Keratinocyte (primary cell): ENCODE measurements around the gene RPL26. TPM values are rescaled to one million over a fixed set of nuclear protein-coding genes. Genes with fewer than 3 reads are reported as not detected.
"Not testable (repeated sequence)": the region's sequence is repeated elsewhere in the genome, so short reads cannot be mapped to it uniquely, and the experiment has no call there.

Experiments used
- DNase-seq: peaks from one replicate; pipeline ENCODE4 v3.0.0-alpha.2; 2011; ENCODE audit warnings: low read depth, missing footprints, low spot score
- FAIRE-seq: peaks from 2 replicates; lab custom pipeline; 2011; peaks lifted over from hg19 to GRCh38; lab: Jason Lieb, UNC
- H2AFZ ChIP-seq: 2 replicates; pipeline ENCODE4 v1.6.0; 2012; ENCODE audit warnings: low read length, control low read depth, inconsistent platforms; ENCODE audit not compliant: control insufficient read depth
- H3K27ac ChIP-seq: 2 replicates; pipeline ENCODE4 v1.5.1; 2011; ENCODE audit warnings: low read length; ENCODE audit not compliant: control insufficient read depth, insufficient read depth
- H3K27me3 ChIP-seq: 3 replicates; pipeline ENCODE4 v1.6.0; 2011; ENCODE audit warnings: low read length; ENCODE audit not compliant: control insufficient read depth, insufficient read depth; ENCODE audit errors: extremely low read depth
- H3K36me3 ChIP-seq, 2 experiments: 2 replicates in 1 of 2; 3 replicates in 1 of 2; pipeline ENCODE4 v1.5.1; 2011; ENCODE audit warnings: low read length in 2 of 2, mild to moderate bottlenecking in 1 of 2; ENCODE audit not compliant: control insufficient read depth in 2 of 2, insufficient read depth in 2 of 2; ENCODE audit errors: extremely low read depth in 1 of 2
- H3K4me1 ChIP-seq: 3 replicates; pipeline ENCODE4 v1.5.1; 2011; ENCODE audit warnings: low read length; ENCODE audit not compliant: control insufficient read depth, insufficient read depth; ENCODE audit errors: extremely low read depth
- H3K4me2 ChIP-seq: 3 replicates; pipeline ENCODE4 v1.6.0; 2011; ENCODE audit warnings: low read depth, low read length; ENCODE audit not compliant: control insufficient read depth, insufficient read depth; ENCODE audit errors: extremely low read depth
- H3K4me3 ChIP-seq, 3 experiments: fragments of 200-600 bp in 1 of 3; sonication (generic) in 1 of 3; 2 replicates in 2 of 3; 3 replicates in 1 of 3; pipeline ENCODE4 v1.5.1; 2011 to 2016; ENCODE audit warnings: low read length in 3 of 3, mild to moderate bottlenecking in 3 of 3, control low read depth in 2 of 3, inconsistent platforms in 1 of 3, low read depth in 1 of 3, mixed read lengths in 1 of 3, mixed run types in 1 of 3, moderate library complexity in 1 of 3; ENCODE audit not compliant: control insufficient read depth in 2 of 3, insufficient read depth in 2 of 3; ENCODE audit errors: extremely low read depth in 1 of 3
- H3K79me2 ChIP-seq: 2 replicates; pipeline ENCODE4 v1.6.0; 2012; ENCODE audit warnings: low read length; ENCODE audit not compliant: control insufficient read depth, insufficient read depth
- H3K9ac ChIP-seq: 3 replicates; pipeline ENCODE4 v1.6.0; 2011; ENCODE audit warnings: low read length; ENCODE audit not compliant: control insufficient read depth, insufficient read depth; ENCODE audit errors: extremely low read depth
- H3K9me1 ChIP-seq: 3 replicates; pipeline ENCODE4 v1.6.0; 2011; ENCODE audit warnings: low read length; ENCODE audit not compliant: control insufficient read depth, insufficient read depth; ENCODE audit errors: extremely low read depth
- H3K9me3 ChIP-seq: 2 replicates; pipeline ENCODE4 v1.5.1; 2012; ENCODE audit warnings: low read depth, low read length; ENCODE audit not compliant: control insufficient read depth
- H4K20me1 ChIP-seq: 3 replicates; pipeline ENCODE4 v1.6.0; 2011; ENCODE audit warnings: low read length; ENCODE audit not compliant: control insufficient read depth, insufficient read depth; ENCODE audit errors: extremely low read depth
- CTCF ChIP-seq, 3 experiments: IDR thresholded peaks in 1 of 3; conservative IDR thresholded peaks in 1 of 3; optimal IDR thresholded peaks in 1 of 3; 2 replicates in 2 of 3; 3 replicates in 1 of 3; pipeline versions ENCODE3 to v1.5.1; 2011; ENCODE audit warnings: low read length in 3 of 3, mild to moderate bottlenecking in 3 of 3, moderate library complexity in 2 of 3, control low read depth in 1 of 3, inconsistent platforms in 1 of 3; ENCODE audit not compliant: insufficient read depth in 2 of 3; ENCODE audit errors: extremely low read depth in 1 of 3
- EZH2 ChIP-seq: IDR thresholded peaks from one replicate; pipeline ENCODE4 v1.6.1; 2012; ENCODE audit warnings: inconsistent platforms, mild to moderate bottlenecking, low read length, moderate library complexity
- dilution Hi-C: fragments of 300-500 bp; cut with MboI; formaldehyde crosslinking; loops from one replicate; pipeline ENCODE4 v1.7.0; 2020; ENCODE audit warnings: low sequenced_read_pairs; ENCODE audit not compliant: extremely low pct_ligation_motif_present
- polyA plus RNA-seq, 5 experiments: library from polyadenylated mRNA; depleted of rRNA in 3 of 5; stranded (reverse) in 3 of 5; stranded (forward) in 1 of 5; unstranded in 1 of 5; fragments of >200 nt; gene quantifications; 1 replicate in 1 of 5; 2 replicates in 3 of 5; 3 replicates in 1 of 5; pipeline versions ENCODE4 v1.2.1 to v1.2.3, GENCODE V29; 2011 to 2012; ENCODE audit warnings: missing spikeins in 2 of 5, low read depth in 1 of 5, low replicate concordance in 1 of 5

Gene RPL26
- polyA plus RNA-seq, 1 donor (not counting 4 experiments of a cell fraction or from before 2014, with no cell fraction given), result 5,909 TPM

- H3K27me3 ChIP-seq, result peaks cover 7% of the 10 kb centered on the region
- no peaks in the 10 kb centered on the region for H4K20me1 ChIP-seq
- peaks cover 15% of the 10 kb centered on the region for H3K4me1 ChIP-seq
- no peak within 1 kb of the TSS for H2AFZ ChIP-seq
- no peak within 1 kb of the TSS for H3K9ac ChIP-seq
- TF ChIP-seq EZH2 (no peak), CTCF (optimal IDR thresholded peaks at IDR 0.05 in 1 of 3, IDR thresholded peaks at IDR 0.05 in 1 of 3, conservative IDR thresholded peaks at IDR 0.05 in 1 of 3; ENCODE audit: extremely low read depth in 1 of 3, insufficient read depth in 2 of 3, low read length in 3 of 3) (no peak)
- H3K9me1 ChIP-seq, result no peaks in the 10 kb centered on the region
- H3K9me3 ChIP-seq, result no peaks in the 10 kb centered on the region
- no peaks in the 10 kb centered on the region for H3K36me3 ChIP-seq
- DNase-seq (no peak), FAIRE-seq (no peak)
- H3K4me2 ChIP-seq, result no peak within 1 kb of the TSS
- no peaks in the 10 kb centered on the region for H3K79me2 ChIP-seq
- no peak within 1 kb of the TSS for H3K27ac ChIP-seq
- dilution Hi-C loops, result no loop called here
- H3K4me3 ChIP-seq, result no peak within 1 kb of the TSS
These were observed 14.6 kb upstream of the RPL26 start, which contains the start of gene RNF222 for GRCh38 chr17:8397636-8398035. Gene RNF222, minus strand, starts transcription at chr17:8397827. Its CDS starts 4,366 bp downstream, at chr17:8393461.

GRCh38 chr17:8394497-8394896, 11.5 kb upstream of the RPL26 start:
- H3K79me2 ChIP-seq, H3K9me1 ChIP-seq, H3K4me3 ChIP-seq, H4K20me1 ChIP-seq, DNase-seq, H3K9ac ChIP-seq, H3K4me2 ChIP-seq, H3K36me3 ChIP-seq, H3K9me3 ChIP-seq, H2AFZ ChIP-seq, dilution Hi-C loops, H3K27me3 ChIP-seq, H3K27ac ChIP-seq: not testable (repeated sequence)
- peak; percentile 20 for FAIRE-seq
- H3K4me1 ChIP-seq, result peaks cover 27% of the 10 kb centered on the region
